ENCODE data around the gene CD226. TPM values are rescaled to one million over a fixed set of nuclear protein-coding genes. Genes with fewer than 3 reads are reported as not detected.

CD226 gene
- total and polyA plus RNA-seq, 10 of the 15 experiments (the other 5 are each of a cell fraction or from before 2014, with no cell fraction given) = 12.9 to 68.8 (median 47.3) TPM

DNA sequence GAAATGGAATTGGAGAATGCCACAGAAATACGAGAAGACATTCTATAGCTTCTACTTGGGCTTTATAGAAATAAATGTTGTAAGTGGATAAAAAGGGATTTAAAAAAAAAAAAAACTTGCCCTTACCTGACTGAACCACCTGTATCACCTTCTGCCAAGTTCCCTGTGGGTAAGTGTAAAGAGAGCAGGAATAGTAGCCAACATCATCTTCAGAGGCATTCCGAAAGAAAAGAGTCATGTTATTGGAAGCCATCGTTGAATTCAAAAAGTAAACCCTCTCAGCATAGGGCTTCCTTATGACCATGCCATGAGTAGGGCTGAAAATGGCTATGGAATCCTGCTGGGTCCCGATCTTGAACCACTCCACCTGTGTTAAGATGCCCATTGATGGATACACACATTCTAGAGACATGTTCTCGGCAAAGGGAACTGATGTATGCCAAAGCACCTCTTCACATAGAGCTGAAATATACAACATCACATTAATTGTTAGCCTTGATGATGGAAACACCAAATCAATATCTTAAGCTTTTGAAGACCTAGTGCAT is 991 bp downstream of the CD226 start (continued):
- TF ChIP-seq, protein P1, sequence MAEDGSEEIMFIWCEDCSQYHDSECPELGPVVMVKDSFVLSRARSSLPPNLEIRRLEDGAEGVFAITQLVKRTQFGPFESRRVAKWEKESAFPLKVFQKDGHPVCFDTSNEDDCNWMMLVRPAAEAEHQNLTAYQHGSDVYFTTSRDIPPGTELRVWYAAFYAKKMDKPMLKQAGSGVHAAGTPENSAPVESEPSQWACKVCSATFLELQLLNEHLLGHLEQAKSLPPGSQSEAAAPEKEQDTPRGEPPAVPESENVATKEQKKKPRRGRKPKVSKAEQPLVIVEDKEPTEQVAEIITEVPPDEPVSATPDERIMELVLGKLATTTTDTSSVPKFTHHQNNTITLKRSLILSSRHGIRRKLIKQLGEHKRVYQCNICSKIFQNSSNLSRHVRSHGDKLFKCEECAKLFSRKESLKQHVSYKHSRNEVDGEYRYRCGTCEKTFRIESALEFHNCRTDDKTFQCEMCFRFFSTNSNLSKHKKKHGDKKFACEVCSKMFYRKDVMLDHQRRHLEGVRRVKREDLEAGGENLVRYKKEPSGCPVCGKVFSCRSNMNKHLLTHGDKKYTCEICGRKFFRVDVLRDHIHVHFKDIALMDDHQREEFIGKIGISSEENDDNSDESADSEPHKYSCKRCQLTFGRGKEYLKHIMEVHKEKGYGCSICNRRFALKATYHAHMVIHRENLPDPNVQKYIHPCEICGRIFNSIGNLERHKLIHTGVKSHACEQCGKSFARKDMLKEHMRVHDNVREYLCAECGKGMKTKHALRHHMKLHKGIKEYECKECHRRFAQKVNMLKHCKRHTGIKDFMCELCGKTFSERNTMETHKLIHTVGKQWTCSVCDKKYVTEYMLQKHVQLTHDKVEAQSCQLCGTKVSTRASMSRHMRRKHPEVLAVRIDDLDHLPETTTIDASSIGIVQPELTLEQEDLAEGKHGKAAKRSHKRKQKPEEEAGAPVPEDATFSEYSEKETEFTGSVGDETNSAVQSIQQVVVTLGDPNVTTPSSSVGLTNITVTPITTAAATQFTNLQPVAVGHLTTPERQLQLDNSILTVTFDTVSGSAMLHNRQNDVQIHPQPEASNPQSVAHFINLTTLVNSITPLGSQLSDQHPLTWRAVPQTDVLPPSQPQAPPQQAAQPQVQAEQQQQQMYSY (CRISPR knock-in tag; IDR thresholded peaks at IDR 0.05) = no peak
- TF ChIP-seq, protein P2, sequence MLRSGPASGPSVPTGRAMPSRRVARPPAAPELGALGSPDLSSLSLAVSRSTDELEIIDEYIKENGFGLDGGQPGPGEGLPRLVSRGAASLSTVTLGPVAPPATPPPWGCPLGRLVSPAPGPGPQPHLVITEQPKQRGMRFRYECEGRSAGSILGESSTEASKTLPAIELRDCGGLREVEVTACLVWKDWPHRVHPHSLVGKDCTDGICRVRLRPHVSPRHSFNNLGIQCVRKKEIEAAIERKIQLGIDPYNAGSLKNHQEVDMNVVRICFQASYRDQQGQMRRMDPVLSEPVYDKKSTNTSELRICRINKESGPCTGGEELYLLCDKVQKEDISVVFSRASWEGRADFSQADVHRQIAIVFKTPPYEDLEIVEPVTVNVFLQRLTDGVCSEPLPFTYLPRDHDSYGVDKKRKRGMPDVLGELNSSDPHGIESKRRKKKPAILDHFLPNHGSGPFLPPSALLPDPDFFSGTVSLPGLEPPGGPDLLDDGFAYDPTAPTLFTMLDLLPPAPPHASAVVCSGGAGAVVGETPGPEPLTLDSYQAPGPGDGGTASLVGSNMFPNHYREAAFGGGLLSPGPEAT (IDR thresholded peaks at IDR 0.05; ENCODE audit: low read depth) = no peak
- TF ChIP-seq NFIC (IDR thresholded peaks at IDR 0.05; ENCODE audit: low read depth, low read length) = no peak
- peak; percentile 17; the same call in 1 of the 2 replicates for TF ChIP-seq FOXM1 (IDR thresholded peaks at IDR 0.05; ENCODE audit: low read depth, low read length)
- peak; percentile 50; the same call in 1 of the 2 replicates for TF ChIP-seq SMAD5 (IDR thresholded peaks at IDR 0.05; ENCODE audit: low read depth)
- TF ChIP-seq HDAC2 (IDR thresholded peaks at IDR 0.05) = no peak
- TF ChIP-seq ZZZ3 (IDR thresholded peaks at IDR 0.05; ENCODE audit: control insufficient read depth, insufficient read length, low read depth) = no peak
- TF ChIP-seq YBX1 (IDR thresholded peaks at IDR 0.05) = no peak
- no peak for TF ChIP-seq SREBF2 (IDR thresholded peaks at IDR 0.05; ENCODE audit: low read length)
- no peak for TF ChIP-seq RAD21 (IDR thresholded peaks at IDR 0.05; ENCODE audit: insufficient read depth, low read depth, low read length)
- no peak for TF ChIP-seq HCFC1 (IDR thresholded peaks at IDR 0.05; ENCODE audit: low read length)
- TF ChIP-seq POLR2AphosphoS5 (IDR thresholded peaks at IDR 0.05; ENCODE audit: low read length) = peak; percentile 53
